Spleen (tissue), 7 donors: ENCODE data around the gene CDKL2.

Source experiments
- CTCF ChIP-seq, 11 experiments: fragments of 200-600 bp in 7 of 11; fragments of 450-650 bp in 4 of 11; sonication (generic) in 4 of 11; IDR thresholded peaks in 8 of 11; conservative IDR thresholded peaks in 3 of 11; 1 replicate in 7 of 11; 2 replicates in 4 of 11; pipeline versions ENCODE4 v1.4.0 to v1.8.0; 2016 to 2021; ENCODE audit warnings: antibody characterized with exemption in 11 of 11, inconsistent platforms in 4 of 11, mild to moderate bottlenecking in 1 of 11
- POLR2A ChIP-seq, 3 donors: fragments of 450-650 bp; IDR thresholded peaks; one replicate each; pipeline ENCODE4 v1.5.1; 2017; ENCODE audit warnings: antibody characterized with exemption in 3 of 3, mild to moderate bottlenecking in 1 of 3
- POLR2AphosphoS5 ChIP-seq, 3 donors: sonication (generic); formaldehyde crosslinking; IDR thresholded peaks; one replicate each; pipeline ENCODE4 v1.5.1; 2017; ENCODE audit warnings: antibody characterized with exemption in 3 of 3
- donor health status: DM: no; HTN: no; CAD: no; lungs with moderate emphysema.
- donor health status: DM: no; HTN: no; CAD: no.
- donor health status: DM: no; HTN: no; CAD: no.

DNA sequence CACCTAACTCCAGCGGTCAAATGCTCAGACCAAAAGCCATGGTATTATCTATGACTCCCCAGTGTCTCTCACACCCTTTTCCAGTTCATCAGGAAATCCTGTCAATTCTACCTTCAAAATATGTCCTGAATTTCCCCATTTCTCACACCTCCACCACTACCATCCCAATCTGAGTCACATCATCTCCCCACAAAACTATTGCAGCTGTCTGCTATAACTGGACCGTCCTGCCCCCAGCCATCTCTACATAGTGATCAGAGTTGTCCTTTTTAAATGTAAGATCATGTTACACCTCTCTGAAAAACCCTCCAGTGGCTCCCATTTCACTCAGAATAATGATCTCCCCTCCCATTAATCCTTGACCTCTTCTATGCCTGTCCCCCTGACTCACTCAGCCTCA, 81.3 kb downstream of the CDKL2 start:
- TF ChIP-seq CTCF (IDR thresholded peaks at IDR 0.05 in 8 of 11, conservative IDR thresholded peaks at IDR 0.05 in 3 of 11) = no peak
- no peak for TF ChIP-seq POLR2AphosphoS5 (IDR thresholded peaks at IDR 0.05)
- no peak for TF ChIP-seq POLR2A (IDR thresholded peaks at IDR 0.05)
